Smooth muscle cell (in vitro differentiated cells): ENCODE data around the gene SEMG2. TPM values are rescaled to one million over a fixed set of nuclear protein-coding genes. Genes with fewer than 3 reads are reported as not detected.

ENCODE experiments used
- DNase-seq: peaks from one replicate; lab custom pipeline; 2025; ENCODE audit not compliant: unreplicated experiment; lab: John Stamatoyannopoulos, UW
- H2AFZ ChIP-seq: fragments of 200-600 bp; sonication (generic); 2 replicates; pipeline ENCODE4 v1.6.0; 2016; ENCODE audit warnings: antibody characterized with exemption, low read depth, mild to moderate bottlenecking
- H3F3A ChIP-seq: fragments of 200-600 bp; sonication (generic); 2 replicates; pipeline ENCODE4 v1.6.0; 2017; ENCODE audit warnings: antibody characterized with exemption, low read depth
- H3K27ac ChIP-seq: fragments of 200-600 bp; sonication (generic); 2 replicates; pipeline ENCODE4 v1.5.1; 2016; ENCODE audit warnings: low read depth, mild to moderate bottlenecking
- H3K27me3 ChIP-seq: fragments of 200-600 bp; sonication (generic); 2 replicates; pipeline ENCODE4 v1.6.1; 2016; ENCODE audit warnings: low read depth, mild to moderate bottlenecking
- H3K36me3 ChIP-seq: fragments of 200-600 bp; sonication (generic); 2 replicates; pipeline ENCODE4 v1.5.1; 2016; ENCODE audit warnings: low read depth
- H3K4me1 ChIP-seq: fragments of 200-600 bp; sonication (generic); 2 replicates; pipeline ENCODE4 v1.5.1; 2016; ENCODE audit warnings: low read depth
- H3K4me2 ChIP-seq: fragments of 200-600 bp; sonication (generic); 2 replicates; pipeline ENCODE4 v1.6.0; 2016; ENCODE audit warnings: mild to moderate bottlenecking
- H3K4me3 ChIP-seq: fragments of 200-600 bp; sonication (generic); 2 replicates; pipeline ENCODE4 v1.5.1; 2016; ENCODE audit warnings: mild to moderate bottlenecking
- H3K79me2 ChIP-seq: fragments of 200-600 bp; sonication (generic); 2 replicates; pipeline ENCODE4 v1.6.0; 2016; ENCODE audit warnings: low read depth, mild to moderate bottlenecking
- H3K9ac ChIP-seq: fragments of 200-600 bp; sonication (generic); 2 replicates; pipeline ENCODE4 v1.6.0; 2016; ENCODE audit warnings: low read depth
- H3K9me3 ChIP-seq: fragments of 200-600 bp; sonication (generic); replicated peaks from 2 replicates; pipeline ENCODE4 v1.5.1; 2016; ENCODE audit warnings: low read depth
- H4K20me1 ChIP-seq: fragments of 200-600 bp; sonication (generic); 2 replicates; pipeline ENCODE4 v1.6.0; 2016; ENCODE audit warnings: low read depth
- WGBS: methylation state at CpG from one replicate; pipeline ENCODE4 v1.1.7; 2016; ENCODE audit warnings: low lambda C conversion rate; 5-methylcytosine and 5-hydroxymethylcytosine counted together
- polyA plus RNA-seq: library from polyadenylated mRNA; unstranded; fragments of >200 nt; fragmentation: Nextera tagmentation; extraction: Ambion mirVana; gene quantifications from 2 replicates; pipeline ENCODE4 v1.2.1, GENCODE V29; 2016
- total RNA-seq: library from RNA; depleted of rRNA; stranded (reverse); fragments of >200 nt; gene quantifications from 2 replicates; pipeline ENCODE4 v1.2.3, GENCODE V29; 2014
- TF ChIP-seq, protein P1 (sequence below): fragments of 200-600 bp; sonication (generic); IDR thresholded peaks from 2 replicates; pipeline ENCODE4 v1.5.1; 2017; ENCODE audit warnings: borderline replicate concordance, mild to moderate bottlenecking, antibody characterized with exemption; ENCODE audit not compliant: insufficient read depth, poor library complexity, severe bottlenecking

The SEMG2 gene
- total and polyA plus RNA-seq, 2 experiments from 2014 or later = not detected

DNA sequence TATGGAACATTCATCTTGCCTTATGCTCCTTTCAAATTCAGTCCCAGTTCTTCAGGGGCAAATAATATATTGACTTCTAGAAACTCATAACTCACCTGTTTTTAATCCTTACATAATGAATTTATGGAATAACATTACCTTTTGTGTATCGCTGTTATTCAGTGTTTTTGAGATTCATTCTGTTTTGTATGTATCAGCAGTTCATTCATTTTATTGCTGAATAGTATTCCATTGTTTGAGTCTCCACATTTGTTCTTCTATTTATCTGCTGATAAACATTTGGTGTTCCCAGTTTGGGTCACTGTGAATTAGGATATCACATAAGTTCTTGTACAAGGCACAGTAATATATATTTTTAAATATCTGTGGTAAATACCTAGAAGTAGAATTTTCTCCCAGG is 5.1 kb downstream of the SEMG2 start:
- WGBS = 89% methylated on average over 1 of the region's 1 CpG
- Histone ChIP-seq H3K9me3 (no peaks in the 10 kb centered on the region), H3K79me2 (no peaks in the 10 kb centered on the region), H3K4me2 (no peak overlapping the region), H2AFZ (no peak overlapping the region), H3K9ac (no peak overlapping the region), H3K4me3 (no peak overlapping the region), H4K20me1 (no peaks in the 10 kb centered on the region), H3K4me1 (no peaks in the 10 kb centered on the region), H3K27me3 (peaks cover 62% of the 10 kb centered on the region), H3K27ac (no peak overlapping the region), H3K36me3 (no peaks in the 10 kb centered on the region), H3F3A (no peaks in the 10 kb centered on the region)
- TF ChIP-seq, protein P1, sequence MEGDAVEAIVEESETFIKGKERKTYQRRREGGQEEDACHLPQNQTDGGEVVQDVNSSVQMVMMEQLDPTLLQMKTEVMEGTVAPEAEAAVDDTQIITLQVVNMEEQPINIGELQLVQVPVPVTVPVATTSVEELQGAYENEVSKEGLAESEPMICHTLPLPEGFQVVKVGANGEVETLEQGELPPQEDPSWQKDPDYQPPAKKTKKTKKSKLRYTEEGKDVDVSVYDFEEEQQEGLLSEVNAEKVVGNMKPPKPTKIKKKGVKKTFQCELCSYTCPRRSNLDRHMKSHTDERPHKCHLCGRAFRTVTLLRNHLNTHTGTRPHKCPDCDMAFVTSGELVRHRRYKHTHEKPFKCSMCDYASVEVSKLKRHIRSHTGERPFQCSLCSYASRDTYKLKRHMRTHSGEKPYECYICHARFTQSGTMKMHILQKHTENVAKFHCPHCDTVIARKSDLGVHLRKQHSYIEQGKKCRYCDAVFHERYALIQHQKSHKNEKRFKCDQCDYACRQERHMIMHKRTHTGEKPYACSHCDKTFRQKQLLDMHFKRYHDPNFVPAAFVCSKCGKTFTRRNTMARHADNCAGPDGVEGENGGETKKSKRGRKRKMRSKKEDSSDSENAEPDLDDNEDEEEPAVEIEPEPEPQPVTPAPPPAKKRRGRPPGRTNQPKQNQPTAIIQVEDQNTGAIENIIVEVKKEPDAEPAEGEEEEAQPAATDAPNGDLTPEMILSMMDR = no peak
- DNase-seq = no peak

DNA sequence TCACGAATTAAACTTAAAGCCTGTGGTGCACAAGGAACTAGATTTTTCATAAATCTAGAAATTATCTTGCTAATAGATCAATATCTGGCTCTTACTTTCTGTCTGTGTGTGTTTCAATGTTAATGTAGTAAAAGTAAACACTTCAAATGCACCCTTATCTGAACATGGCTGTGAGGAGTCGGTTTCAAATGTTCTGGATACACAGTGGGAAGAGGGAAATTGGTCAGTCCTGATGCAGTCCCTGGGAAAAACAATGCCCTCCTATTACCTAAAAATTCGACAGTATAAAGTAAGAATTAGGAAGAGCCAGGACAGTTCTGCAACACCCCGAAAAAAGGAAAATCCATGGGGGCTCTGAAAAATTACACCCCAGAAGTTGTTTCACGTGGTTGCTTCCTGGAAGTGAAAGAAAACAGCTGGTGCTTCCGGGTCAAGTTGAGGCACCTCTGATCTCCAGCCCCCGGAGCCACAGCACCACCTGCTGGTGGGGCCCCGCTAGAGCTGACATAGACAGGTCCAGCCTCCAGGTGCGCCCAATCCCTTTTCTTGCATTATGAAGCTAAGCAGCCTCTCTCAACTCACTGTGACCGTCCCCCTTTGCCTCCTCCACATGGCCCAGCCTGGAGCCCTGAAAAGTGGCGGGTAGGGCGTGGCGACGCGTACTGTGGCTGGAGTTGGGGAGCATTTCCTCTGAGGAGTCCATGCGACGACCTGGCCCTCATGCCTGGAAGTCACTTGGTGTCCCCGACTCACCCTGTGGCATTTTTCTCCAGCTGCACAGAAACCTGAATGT is 8.3 kb downstream of the SEMG2 start:
- H3K9me3 ChIP-seq = no peaks in the 10 kb centered on the region
- no peak overlapping the region for H3K4me2 ChIP-seq
- no peak overlapping the region for H2AFZ ChIP-seq
- H3K36me3 ChIP-seq = no peaks in the 10 kb centered on the region
- no peak overlapping the region for H3K4me3 ChIP-seq
- peaks cover 52% of the 10 kb centered on the region for H3K27me3 ChIP-seq
- WGBS = 69% methylated on average over 18 of the region's 18 CpGs
- TF ChIP-seq, protein P1 = no peak
- no peaks in the 10 kb centered on the region for H3F3A ChIP-seq
- no peak overlapping the region for H3K27ac ChIP-seq
- H3K9ac ChIP-seq = no peak overlapping the region
- DNase-seq = no peak
- H3K4me1 ChIP-seq = no peaks in the 10 kb centered on the region
- H3K79me2 ChIP-seq = no peaks in the 10 kb centered on the region
- H4K20me1 ChIP-seq = no peaks in the 10 kb centered on the region

DNA sequence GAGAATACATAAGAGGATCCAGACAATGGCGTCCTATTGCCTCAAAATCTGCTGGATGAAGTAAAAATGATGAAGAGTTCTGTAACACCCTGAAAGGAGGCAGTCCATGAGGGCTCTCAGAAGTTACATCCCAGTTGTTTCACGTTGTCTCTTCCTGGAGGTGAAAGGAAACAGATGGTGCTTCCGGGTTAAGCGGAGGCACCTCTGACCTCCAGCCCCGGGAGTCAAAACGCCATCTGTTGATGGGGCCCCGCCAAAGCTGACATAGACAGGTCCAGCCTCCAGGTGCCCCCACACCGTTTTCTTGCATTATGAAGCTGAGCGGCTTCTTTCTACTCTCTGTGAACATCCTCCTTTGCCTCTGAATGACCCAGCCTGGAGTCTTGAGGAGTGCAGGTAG is 9.5 kb downstream of the SEMG2 start:
- Histone ChIP-seq H4K20me1 (no peaks in the 10 kb centered on the region), H3K27ac (no peak overlapping the region), H3K27me3 (peaks cover 40% of the 10 kb centered on the region), H3F3A (no peaks in the 10 kb centered on the region), H3K4me1 (no peaks in the 10 kb centered on the region), H3K4me3 (no peak overlapping the region), H3K9me3 (no peaks in the 10 kb centered on the region), H2AFZ (no peak overlapping the region), H3K79me2 (no peaks in the 10 kb centered on the region), H3K9ac (no peak overlapping the region), H3K36me3 (no peaks in the 10 kb centered on the region), H3K4me2 (no peak overlapping the region)
- TF ChIP-seq, protein P1 = no peak
- 88% methylated on average over 9 of the region's 9 CpGs for WGBS
- no peak for DNase-seq

DNA sequence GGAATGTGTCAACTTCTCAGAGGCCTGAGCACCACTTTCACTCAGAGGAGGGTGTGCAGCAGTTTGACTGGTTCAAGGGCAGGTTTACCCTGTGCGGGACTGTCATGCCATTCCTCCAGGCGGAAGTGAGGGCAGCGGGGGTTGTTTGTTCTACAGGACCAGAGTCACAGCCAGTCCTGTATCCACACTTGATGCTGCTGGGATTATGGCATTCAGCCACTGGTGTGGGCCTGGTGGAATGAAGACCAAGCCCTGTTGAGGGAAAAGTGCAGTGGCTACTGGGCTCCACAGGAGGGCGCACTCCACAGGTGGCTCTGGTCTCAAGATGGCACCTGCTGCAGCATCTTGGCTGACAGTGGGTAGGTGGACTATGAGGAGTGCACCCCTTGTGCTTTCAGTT is 14.8 kb downstream of the SEMG2 start:
- H3K9ac ChIP-seq = no peak overlapping the region
- no peak overlapping the region for H3K4me3 ChIP-seq
- DNase-seq = no peak
- no peak overlapping the region for H3K4me2 ChIP-seq
- H3K27me3 ChIP-seq = peaks cover 38% of the 10 kb centered on the region
- H2AFZ ChIP-seq = no peak overlapping the region
- WGBS = 72% methylated on average over 4 of the region's 4 CpGs
- H3K36me3 ChIP-seq = no peaks in the 10 kb centered on the region
- H4K20me1 ChIP-seq = no peaks in the 10 kb centered on the region
- H3K4me1 ChIP-seq = no peaks in the 10 kb centered on the region
- no peaks in the 10 kb centered on the region for H3F3A ChIP-seq
- no peak overlapping the region for H3K27ac ChIP-seq
- no peaks in the 10 kb centered on the region for H3K79me2 ChIP-seq
- TF ChIP-seq, protein P1 = peak; percentile 16
- H3K9me3 ChIP-seq = no peaks in the 10 kb centered on the region
